ENCODE results near the gene WDR18.
A peak's percentile ranks its signal among the peaks of the same experiment; 100 is the strongest.
"Not testable (repeated sequence)": the region's sequence is repeated elsewhere in the genome, so short reads cannot be mapped to it uniquely, and the experiment has no call there.

WDR18 gene

GRCh38 chr19:950352-951066 lies 33.6 kb upstream of the WDR18 start:
- DNase-seq (ENCODE audit: low read depth in 2 of 2) = no peak

DNA sequence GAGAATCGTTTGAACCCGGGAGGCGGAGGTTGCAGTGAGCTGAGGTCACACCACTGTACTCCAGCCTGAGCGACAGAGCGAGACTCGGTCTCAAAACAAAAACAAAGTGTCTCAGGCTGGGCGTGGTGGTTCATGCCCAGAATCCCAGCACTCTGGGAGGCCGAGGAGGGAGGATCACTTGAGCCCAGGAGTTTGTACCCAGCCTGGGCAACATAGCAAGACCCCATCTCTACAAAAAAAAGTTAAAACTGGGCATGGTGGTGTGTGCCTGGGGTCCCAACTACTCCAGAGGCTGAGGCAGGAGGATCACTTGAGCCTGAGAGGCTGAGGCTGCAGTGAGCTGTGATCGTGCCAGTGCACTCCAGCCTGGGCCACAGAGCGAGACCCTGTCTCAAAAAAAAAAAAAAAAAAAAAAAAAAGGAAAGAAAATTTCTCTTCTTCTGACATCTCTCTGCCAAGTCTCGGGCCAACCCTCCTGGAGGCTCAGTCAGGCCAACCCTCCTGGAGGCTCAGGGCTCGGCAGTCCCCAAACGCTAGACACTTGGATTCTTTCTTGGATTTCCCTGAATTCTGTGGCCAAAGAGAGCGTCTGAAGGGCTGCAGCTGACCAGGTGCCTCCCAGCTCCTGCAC lies 32.0 kb upstream of the WDR18 start:
- DNase-seq (ENCODE audit: low read depth in 2 of 2) = no peak

DNA sequence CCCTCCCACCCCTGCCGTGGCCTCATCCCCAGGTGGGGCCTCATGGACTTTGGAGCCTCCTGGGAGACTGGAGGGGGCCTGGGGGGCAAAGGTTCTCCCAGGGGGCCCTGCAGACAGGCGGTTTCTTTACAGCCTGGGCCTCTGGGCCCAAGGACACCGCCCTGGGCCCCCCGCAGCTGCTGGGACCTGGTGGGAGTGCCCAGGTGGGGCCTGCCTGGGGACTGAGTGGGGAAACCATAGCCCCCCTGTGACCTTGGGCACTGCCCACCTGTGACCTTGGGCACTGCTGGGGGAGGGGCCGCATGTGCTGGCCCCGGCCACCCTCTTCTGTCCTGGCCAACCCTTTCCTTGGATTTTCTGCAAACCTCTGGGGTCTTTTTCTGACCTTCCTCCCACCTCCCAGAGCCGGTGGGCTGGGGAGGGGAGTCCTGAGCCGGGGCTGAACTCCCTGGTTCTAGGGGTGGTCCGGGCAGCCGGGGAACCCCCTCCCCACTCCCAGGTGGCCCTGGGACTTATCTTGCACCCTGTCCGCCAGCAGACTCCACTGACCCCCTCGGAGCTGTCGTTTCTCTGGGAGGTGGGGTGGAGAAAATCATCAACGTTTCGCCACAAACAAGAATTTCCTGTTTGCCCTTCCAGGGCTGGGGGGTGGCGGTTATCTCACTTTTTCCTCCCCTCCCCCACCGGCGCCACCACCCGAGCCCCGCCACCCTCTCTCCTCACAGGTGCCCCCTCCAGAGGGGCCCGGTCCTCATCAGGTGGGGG lies 31.3 kb upstream of the WDR18 start:
- no peak for DNase-seq (ENCODE audit: low read depth in 2 of 2)

GRCh38 chr19:953445-954271 lies 30.5 kb upstream of the WDR18 start:
- no peak for DNase-seq (ENCODE audit: low read depth in 2 of 2)

GRCh38 chr19:954272-954671 lies 29.9 kb upstream of the WDR18 start:
- DNase-seq (ENCODE audit: low read depth in 2 of 2) = no peak

- no peak for DNase-seq (ENCODE audit: low read depth in 2 of 2)
Measured at GRCh38 chr19:954672-955494, 29.3 kb upstream of the WDR18 start.

DNA sequence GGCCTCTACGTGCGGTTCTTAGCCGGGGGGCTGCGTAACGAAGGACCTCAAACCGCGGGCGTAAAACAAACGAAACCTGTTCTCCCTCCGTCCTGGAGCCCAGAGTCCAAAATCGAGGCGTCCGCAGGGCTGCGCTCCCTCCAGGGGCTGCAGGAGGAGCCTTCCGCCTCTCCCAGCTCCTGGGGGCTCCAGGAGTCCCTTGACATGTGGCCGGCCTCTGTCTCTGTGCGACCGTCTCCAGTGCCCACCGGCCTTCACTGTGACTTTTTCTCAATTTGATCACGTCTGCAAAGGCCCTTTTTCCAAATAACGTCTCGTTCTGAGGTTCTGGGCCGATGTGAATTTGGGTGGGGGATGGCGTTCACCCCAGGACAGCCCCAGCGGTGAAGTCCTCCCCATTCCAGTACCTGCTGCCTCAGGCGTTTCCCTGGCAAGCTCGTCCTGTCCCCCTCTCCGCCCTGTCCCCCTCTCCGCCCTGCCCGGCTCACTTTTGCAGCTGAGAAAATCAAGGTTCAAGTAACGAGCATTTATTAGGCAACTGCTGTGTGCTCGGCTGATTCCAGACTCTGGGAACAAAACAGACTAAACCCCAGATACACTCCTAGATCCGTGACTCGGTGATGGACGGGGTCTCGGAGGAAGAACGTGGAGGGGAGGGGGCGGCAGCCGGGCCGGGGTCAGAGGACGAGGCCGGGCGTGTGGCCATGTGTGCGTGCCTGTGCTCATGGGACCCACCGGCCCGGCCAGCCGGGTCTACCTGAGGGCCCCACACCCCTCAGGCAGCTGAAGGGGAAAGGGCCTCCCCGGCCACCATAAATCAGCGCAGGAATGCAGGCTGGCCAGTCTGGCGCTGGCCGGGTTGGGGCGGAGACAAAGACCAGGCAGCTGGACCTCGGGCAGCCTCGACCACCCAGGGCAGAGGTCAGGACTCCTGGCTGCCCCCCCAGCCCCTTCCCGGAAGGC lies 28.1 kb upstream of the WDR18 start:
- DNase-seq (ENCODE audit: low read depth in 2 of 2) = no peak

DNA sequence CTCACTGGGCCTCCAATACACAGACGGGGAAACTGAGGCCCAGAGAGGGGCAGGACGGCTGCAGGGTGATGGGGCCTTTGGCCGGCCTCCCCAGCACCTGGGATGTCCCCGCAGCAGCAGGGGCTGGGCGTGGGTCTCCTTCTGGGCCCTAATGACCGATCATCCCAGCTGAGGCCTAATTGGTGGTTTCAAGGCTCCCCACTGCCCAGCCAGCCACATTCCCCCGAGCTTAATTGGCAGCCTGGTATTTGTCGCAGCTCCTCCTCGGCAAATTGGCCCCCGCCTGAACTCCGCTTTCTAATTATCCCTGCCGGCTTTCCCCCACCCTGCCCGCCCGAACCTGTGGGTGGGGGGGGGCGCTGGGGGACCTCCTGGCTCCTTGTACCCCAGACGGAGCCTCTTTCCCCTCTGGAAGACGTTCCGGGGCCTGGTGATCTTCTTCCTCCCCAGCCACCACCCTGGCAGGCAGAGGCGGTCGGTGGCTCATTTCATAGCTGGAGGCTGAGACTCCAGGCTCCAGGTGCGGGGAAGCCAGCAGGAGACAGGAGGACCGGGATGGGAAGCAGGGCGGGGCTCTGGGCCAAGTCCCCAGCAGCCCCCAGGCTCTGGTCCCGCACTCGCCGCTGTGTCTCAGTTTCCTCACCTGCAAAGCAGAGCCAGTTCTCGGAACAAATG lies 27.2 kb upstream of the WDR18 start:
- no peak for DNase-seq (ENCODE audit: low read depth in 2 of 2)

DNA sequence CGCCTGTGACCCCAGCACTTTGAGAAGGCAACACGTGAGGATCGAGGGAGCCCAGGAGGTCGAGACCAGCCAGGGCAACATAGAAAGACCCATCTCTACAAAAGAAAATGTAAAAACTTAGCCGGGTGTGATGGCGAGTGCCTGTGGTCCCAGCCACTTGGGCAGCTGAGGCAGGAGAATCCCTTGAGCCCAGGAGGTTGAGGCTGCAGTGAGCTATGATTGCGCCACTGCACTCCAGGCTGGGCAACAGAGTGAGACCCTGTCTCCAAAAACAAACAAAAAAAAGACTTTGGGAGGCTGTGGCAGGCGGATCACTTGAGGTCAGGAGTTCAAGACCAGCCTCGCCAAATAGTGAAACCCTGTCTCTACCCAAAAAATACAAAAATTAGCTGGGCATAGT lies 26.6 kb upstream of the WDR18 start:
- DNase-seq (ENCODE audit: low read depth in 2 of 2) = not testable (repeated sequence)

- DNase-seq (ENCODE audit: low read depth in 2 of 2) = peak in 1 of 2 experiments; percentile 33
Measured at GRCh38 chr19:958967-959855, 24.9 kb upstream of the WDR18 start.

- no peak for DNase-seq (ENCODE audit: low read depth in 2 of 2)
Measured at GRCh38 chr19:960020-960419, 24.1 kb upstream of the WDR18 start.

DNA sequence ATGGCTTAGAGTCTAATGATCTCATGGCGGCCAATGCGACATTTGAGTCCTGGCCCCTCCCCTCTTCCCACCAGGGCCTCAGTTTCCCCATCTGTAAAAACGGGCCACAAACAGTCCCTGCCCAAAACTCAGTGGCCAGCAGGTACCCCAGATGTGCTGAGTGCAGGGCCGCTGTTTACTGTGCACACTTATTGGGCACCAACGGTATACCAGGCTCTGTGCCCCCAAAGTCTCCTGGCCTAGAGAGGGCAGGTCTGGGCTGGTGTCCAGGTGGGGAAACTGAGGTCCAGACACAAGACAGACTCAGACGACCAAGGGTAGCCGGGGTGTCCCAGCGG lies 23.6 kb upstream of the WDR18 start:
- no peak for DNase-seq (ENCODE audit: low read depth in 2 of 2)

- no peak for DNase-seq (ENCODE audit: low read depth in 2 of 2)
Measured at GRCh38 chr19:961866-962620, 22.1 kb upstream of the WDR18 start.

DNA sequence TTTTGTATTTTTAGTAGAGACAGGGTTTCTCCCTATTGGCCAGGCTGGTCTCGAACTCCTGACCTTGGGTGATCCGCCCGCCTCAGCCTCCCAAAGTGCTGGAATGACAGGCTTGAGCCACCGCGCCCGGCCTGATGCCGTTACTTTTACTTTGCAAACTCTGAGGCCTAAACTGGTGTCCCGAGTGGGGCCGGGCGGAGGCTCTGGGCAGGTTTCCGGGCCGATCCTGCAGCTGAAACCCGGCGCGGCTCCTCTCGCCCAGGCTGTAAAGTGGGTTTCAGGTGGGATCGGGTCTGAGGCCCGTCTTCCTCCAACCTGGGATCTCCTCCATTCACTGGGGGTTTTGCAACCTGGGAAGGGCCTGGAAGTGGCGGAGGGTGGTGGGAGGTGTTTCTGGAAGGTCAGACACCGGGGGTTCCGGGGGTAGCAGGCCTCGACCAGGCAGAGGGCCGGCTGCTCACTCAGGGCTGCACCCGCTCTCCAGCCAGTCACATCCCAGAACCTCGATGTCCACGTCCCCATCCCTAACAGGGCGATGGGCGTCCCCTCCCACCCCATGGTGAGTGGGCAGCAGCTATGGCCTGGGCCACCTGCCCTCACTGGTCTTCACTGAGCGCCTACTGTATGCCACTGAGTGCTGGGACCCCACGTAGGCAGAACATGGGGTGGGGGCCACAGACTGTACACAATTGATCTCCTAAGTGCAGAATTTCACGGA lies 21.3 kb upstream of the WDR18 start:
- no peak for DNase-seq (ENCODE audit: low read depth in 2 of 2)

DNA sequence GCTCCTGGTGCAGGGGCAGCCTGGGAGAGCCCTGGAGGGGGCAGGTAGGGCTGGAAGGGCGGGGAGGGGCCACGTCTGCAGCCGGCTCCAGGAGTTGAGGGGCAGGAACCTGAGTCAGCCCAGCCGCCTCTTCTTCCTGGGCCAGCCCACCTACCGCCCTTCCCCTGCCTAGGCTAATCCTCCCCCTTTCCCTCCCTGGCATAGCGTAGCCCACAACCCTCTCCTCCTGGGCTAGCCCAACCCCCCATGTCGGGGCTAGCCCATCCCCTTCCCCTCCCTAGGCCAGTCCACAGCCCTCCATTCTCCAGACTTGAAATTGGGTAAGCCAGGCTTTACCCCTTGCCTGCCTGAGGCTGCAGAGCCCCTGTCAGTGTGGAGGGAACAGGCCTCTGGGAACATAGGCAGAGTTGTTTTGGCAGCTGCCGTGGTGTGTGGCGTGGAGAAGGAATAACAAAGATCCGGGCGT lies 20.6 kb upstream of the WDR18 start:
- DNase-seq (ENCODE audit: low read depth in 2 of 2) = no peak

GRCh38 chr19:964116-964520 lies 20.0 kb upstream of the WDR18 start:
- no peak for DNase-seq (ENCODE audit: low read depth in 2 of 2)
